Cerebellar cortex (tissue), 1 donor: Measurements from ENCODE around the gene MAL.
"Not testable (repeated sequence)": the region's sequence is repeated elsewhere in the genome, so short reads cannot be mapped to it uniquely, and the experiment has no call there.

Source experiments
- DNase-seq: peaks from one replicate; pipeline ENCODE4 v3.0.0-alpha.2; 2015; ENCODE audit warnings: low spot score

MAL gene

GRCh38 chr2:95032868-95033603 is 7.5 kb downstream of the MAL start:
- no peak for DNase-seq

GRCh38 chr2:95034221-95034620 is 8.7 kb downstream of the MAL start:
- DNase-seq = no peak

- no peak for DNase-seq
Observed at GRCh38 chr2:95034818-95035217, 9.3 kb downstream of the MAL start.

GRCh38 chr2:95036596-95037383 is 11.3 kb downstream of the MAL start:
- no peak for DNase-seq

GRCh38 chr2:95037384-95037839 is 11.9 kb downstream of the MAL start:
- no peak for DNase-seq

- not testable (repeated sequence) for DNase-seq
Observed at GRCh38 chr2:95037841-95038585, 12.5 kb downstream of the MAL start.

- no peak for DNase-seq
Observed at GRCh38 chr2:95038635-95039298, 13.3 kb downstream of the MAL start.

- DNase-seq = no peak
Observed at GRCh38 chr2:95039363-95039762, 13.9 kb downstream of the MAL start.

GRCh38 chr2:95039978-95040377 is 14.5 kb downstream of the MAL start:
- no peak for DNase-seq

- DNase-seq = no peak
Observed at GRCh38 chr2:95040426-95040825, 14.9 kb downstream of the MAL start.

- DNase-seq = no peak
Observed at GRCh38 chr2:95041060-95041823, 15.7 kb downstream of the MAL start.

GRCh38 chr2:95041824-95042442 is 16.4 kb downstream of the MAL start:
- no peak for DNase-seq

GRCh38 chr2:95042472-95043271 is 17.2 kb downstream of the MAL start:
- no peak for DNase-seq

GRCh38 chr2:95043300-95044093 is 18.0 kb downstream of the MAL start:
- DNase-seq = peak; percentile 19

- DNase-seq = no peak
Observed at GRCh38 chr2:95044601-95045000, 19.1 kb downstream of the MAL start.

GRCh38 chr2:95046371-95047112 is 21.0 kb downstream of the MAL start:
- no peak for DNase-seq

GRCh38 chr2:95047629-95048510 is 22.4 kb downstream of the MAL start:
- no peak for DNase-seq
